ENCODE measurements around the gene CCDC61. TPM values are rescaled to one million over a fixed set of nuclear protein-coding genes. Genes with fewer than 3 reads are reported as not detected.

The CCDC61 gene
- total RNA-seq, 4 donors from 2014 or later: 7.4 to 16.5 (median 10.8) TPM

DNA sequence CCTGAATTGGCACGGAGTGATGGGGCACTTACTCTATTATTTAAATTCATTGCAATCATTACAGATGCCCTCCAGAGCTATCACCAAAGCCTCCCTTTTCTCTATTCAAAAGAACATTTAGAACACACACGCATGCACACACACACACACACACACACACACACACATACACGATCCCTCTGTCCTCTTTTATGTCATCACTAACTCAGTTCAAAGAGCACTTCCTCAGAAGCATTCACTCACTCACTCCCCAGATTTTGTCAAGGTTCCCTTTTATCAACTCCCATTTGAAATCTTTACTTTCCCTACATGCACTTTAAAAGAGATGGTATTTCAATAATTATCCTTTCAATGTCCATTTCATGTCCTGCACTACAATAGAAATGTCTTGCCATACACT is 67.9 kb downstream of the CCDC61 start:
- no peak for DNase-seq
- Histone ChIP-seq H3K9me3 (peaks cover 0 to 4% (median 0%) of the 10 kb centered on the region in 4 donors), H3K4me3 (no peak overlapping the region), H3K4me1 (no peaks in the 10 kb centered on the region), H3K27ac (no peak overlapping the region), H3K36me3 (no peaks in the 10 kb centered on the region), H3K27me3 (no peaks in the 10 kb centered on the region)
- TF ChIP-seq, protein P1, sequence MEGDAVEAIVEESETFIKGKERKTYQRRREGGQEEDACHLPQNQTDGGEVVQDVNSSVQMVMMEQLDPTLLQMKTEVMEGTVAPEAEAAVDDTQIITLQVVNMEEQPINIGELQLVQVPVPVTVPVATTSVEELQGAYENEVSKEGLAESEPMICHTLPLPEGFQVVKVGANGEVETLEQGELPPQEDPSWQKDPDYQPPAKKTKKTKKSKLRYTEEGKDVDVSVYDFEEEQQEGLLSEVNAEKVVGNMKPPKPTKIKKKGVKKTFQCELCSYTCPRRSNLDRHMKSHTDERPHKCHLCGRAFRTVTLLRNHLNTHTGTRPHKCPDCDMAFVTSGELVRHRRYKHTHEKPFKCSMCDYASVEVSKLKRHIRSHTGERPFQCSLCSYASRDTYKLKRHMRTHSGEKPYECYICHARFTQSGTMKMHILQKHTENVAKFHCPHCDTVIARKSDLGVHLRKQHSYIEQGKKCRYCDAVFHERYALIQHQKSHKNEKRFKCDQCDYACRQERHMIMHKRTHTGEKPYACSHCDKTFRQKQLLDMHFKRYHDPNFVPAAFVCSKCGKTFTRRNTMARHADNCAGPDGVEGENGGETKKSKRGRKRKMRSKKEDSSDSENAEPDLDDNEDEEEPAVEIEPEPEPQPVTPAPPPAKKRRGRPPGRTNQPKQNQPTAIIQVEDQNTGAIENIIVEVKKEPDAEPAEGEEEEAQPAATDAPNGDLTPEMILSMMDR (IDR thresholded peaks at IDR 0.05): no peak
- TF ChIP-seq POLR2A (IDR thresholded peaks at IDR 0.05): no peak

DNA sequence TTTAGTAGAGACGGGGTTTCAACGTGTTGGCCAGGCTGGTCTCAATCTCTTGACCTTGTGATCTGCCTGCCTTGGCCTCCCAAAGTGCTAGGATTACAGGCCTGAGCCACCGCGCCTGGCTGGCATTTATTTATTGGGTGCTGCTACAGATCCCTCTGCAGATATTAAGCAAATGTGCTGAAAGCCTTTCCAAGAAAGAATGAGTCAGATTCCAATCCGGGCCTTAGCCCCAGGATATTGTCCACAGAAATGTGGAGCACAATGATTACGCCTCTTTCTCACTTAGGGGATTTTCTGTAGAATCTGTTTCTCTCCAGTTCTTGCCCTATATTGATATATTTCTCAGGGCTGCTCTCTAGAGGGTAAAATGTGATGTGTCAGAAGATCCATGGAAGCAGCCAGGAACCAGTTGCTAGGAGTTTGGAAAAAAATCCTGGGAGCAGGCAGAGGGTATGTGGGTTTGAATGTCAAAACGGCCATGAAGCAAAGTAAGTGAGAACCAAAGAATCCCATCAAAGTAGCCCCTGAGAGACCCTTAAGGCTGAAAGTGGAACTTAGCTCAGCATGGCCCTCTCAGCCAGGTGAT is 70.3 kb downstream of the CCDC61 start:
- Histone ChIP-seq H3K4me1 (peaks cover 0 to 5% (median 0%) of the 10 kb centered on the region in 4 donors), H3K4me3 (no peak overlapping the region), H3K27ac (no peak overlapping the region), H3K36me3 (no peaks in the 10 kb centered on the region), H3K27me3 (no peaks in the 10 kb centered on the region), H3K9me3 (peaks cover 0 to 4% (median 0%) of the 10 kb centered on the region in 4 donors)
- TF ChIP-seq, protein P1 (IDR thresholded peaks at IDR 0.05): no peak
- no peak for TF ChIP-seq POLR2A (IDR thresholded peaks at IDR 0.05)
- DNase-seq: no peak

DNA sequence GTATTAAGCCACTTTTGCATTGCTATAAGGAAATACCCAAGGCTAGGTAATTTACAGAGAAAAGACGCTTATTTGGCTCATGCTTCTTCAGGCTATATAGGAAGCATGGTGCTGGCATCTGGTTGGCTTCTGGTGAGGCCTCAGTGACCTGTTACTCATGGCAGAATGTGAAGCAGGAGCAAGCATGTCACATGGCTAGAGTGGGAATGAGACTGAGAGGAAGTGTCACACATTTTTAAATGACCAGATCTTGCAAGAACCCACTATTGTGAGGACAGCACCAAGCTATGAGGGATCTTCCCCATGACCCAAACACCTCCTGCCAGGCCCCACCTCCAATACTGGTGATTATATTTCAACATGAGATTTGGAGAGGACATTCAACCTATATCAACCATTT is 71.2 kb downstream of the CCDC61 start:
- TF ChIP-seq, protein P1 (IDR thresholded peaks at IDR 0.05): no peak
- no peak for TF ChIP-seq POLR2A (IDR thresholded peaks at IDR 0.05)
- no peak overlapping the region for H3K4me3 ChIP-seq
- DNase-seq: no peak
- H3K36me3 ChIP-seq: no peaks in the 10 kb centered on the region
- no peaks in the 10 kb centered on the region for H3K27me3 ChIP-seq
- H3K4me1 ChIP-seq: peaks cover 0 to 5% (median 0%) of the 10 kb centered on the region in 4 donors
- H3K27ac ChIP-seq: no peak overlapping the region
- H3K9me3 ChIP-seq: peaks cover 0 to 2% (median 0%) of the 10 kb centered on the region in 4 donors

DNA sequence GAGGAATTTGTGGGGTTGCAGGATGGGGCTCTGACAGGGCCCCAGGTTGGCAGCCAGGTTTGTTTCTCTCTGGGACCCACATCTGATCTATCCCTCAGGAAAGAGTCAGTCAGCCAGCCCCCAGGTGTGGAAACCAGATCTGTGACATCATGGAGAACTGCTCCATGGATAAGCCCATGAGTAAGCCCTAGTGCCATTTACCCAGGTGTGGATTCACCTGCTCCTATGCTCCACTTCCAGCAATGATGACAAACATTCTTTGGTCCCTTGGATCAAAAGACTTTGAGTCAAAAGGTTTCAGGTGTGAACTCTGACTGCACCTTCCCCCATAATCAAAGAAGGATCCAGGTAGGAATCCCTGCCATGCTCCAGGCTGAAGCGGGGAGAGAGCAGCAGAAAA is 72.4 kb downstream of the CCDC61 start:
- no peaks in the 10 kb centered on the region for H3K27me3 ChIP-seq
- DNase-seq: no peak
- no peak overlapping the region for H3K4me3 ChIP-seq
- H3K4me1 ChIP-seq: peaks cover 0 to 5% (median 0%) of the 10 kb centered on the region in 4 donors
- H3K27ac ChIP-seq: no peak overlapping the region
- no peaks in the 10 kb centered on the region for H3K9me3 ChIP-seq
- H3K36me3 ChIP-seq: no peaks in the 10 kb centered on the region
- TF ChIP-seq, protein P1 (IDR thresholded peaks at IDR 0.05): no peak
- TF ChIP-seq POLR2A (IDR thresholded peaks at IDR 0.05): no peak

Small RNAs within 50 kb of the gene (small RNA-seq; reads per million reads assigned to genes)
- gene MIR769: 21.8 to 74.5 reads per million in 2 donors

Other genes starting within 250 kb of the CCDC61 start
- 10 to 100 TPM in 1 of 4 donors, 1 to 10 TPM in 3; 3.3 to 11.5 (median 6.2) TPM for gene SIX5, start 226.2 kb upstream of the CCDC61 start, total RNA-seq
- gene DMPK, start 213.0 kb upstream of the CCDC61 start, total RNA-seq: 10 to 100 TPM; 10.5 to 63.5 (median 43.5) TPM
- gene DMWD, start 202.6 kb upstream of the CCDC61 start, total RNA-seq: 10 to 100 TPM; 20.8 to 63.8 (median 35.4) TPM
- gene RSPH6A, start 180.2 kb upstream of the CCDC61 start, total RNA-seq: 1 to 10 TPM in 1 of 4 donors, under 1 TPM in 1, not detected in 2; 0.54 to 3.3 TPM
- 100 to 1,000 TPM in 1 of 4 donors, 10 to 100 TPM in 3; 44.0 to 158 (median 90.3) TPM for gene SYMPK, start 132.3 kb upstream of the CCDC61 start, total RNA-seq
- gene FOXA3, start 131.1 kb upstream of the CCDC61 start, total RNA-seq: 10 to 100 TPM in 3 of 4 donors, 1 to 10 TPM in 1; 9.1 to 17.0 (median 10.6) TPM
- 10 to 100 TPM; 18.2 to 26.4 (median 23.1) TPM for gene IRF2BP1, start 109.3 kb upstream of the CCDC61 start, total RNA-seq
- gene MYPOP, start 92.9 kb upstream of the CCDC61 start, total RNA-seq: 10 to 100 TPM in 3 of 4 donors, 1 to 10 TPM in 1; 4.1 to 17.7 (median 14.2) TPM
- gene NANOS2, start 80.7 kb upstream of the CCDC61 start, total RNA-seq: not detected
- 1 to 10 TPM in 2 of 4 donors, under 1 TPM in 2; 0.53 to 4.1 (median 1.5) TPM for gene NOVA2, start 21.6 kb upstream of the CCDC61 start, total RNA-seq
- not detected for gene PGLYRP1, start 27.6 kb downstream of the CCDC61 start, total RNA-seq
- not detected for gene IGFL4, start 45.5 kb downstream of the CCDC61 start, total RNA-seq
- gene IGFL3, start 129.2 kb downstream of the CCDC61 start, total RNA-seq: not detected
- not detected for gene IGFL2, start 152.8 kb downstream of the CCDC61 start, total RNA-seq
- not detected for gene IGFL1, start 234.3 kb downstream of the CCDC61 start, total RNA-seq

Measured in Peyer's patch (tissue), 4 donors.